Measurements from ENCODE around the gene ARID1B. TPM values are rescaled to one million over a fixed set of nuclear protein-coding genes. Genes with fewer than 3 reads are reported as not detected.
A peak's percentile ranks its signal among the peaks of the same experiment; 100 is the strongest.

The ARID1B gene
- total and polyA plus RNA-seq, 10 of the 15 experiments (the other 5 are each of a cell fraction or from before 2014, with no cell fraction given) = 24.7 to 133 (median 54.6) TPM

GRCh38 chr6:157079277-157079676 is 302.1 kb downstream of the ARID1B start:
- intact Hi-C loops (cut with micrococcal nuclease; ENCODE audit: unreplicated experiment) = no loop called here
- H3K4me3 ChIP-seq = no peak overlapping the region

GRCh38 chr6:157079771-157080170 is 302.6 kb downstream of the ARID1B start:
- Histone ChIP-seq H3K27ac (ENCODE audit: control insufficient read depth, insufficient read depth) (no peak overlapping the region), H3K79me2 (ENCODE audit: control insufficient read depth, insufficient read depth, low read length) (peaks cover 12% of the 10 kb centered on the region), H3K9me3 (replicated peaks; ENCODE audit: control insufficient read depth, insufficient read depth, low read length) (no peaks in the 10 kb centered on the region), H3K9ac (ENCODE audit: control insufficient read depth, insufficient read depth, low read length) (no peak overlapping the region), H3K4me2 (ENCODE audit: control insufficient read depth, insufficient read depth) (no peak overlapping the region), H4K20me1 (ENCODE audit: control insufficient read depth, insufficient read depth) (peaks cover 4% of the 10 kb centered on the region; the same call in 1 of the 2 replicates), H3K4me3 (no peak overlapping the region), H2AFZ (ENCODE audit: control insufficient read depth, low read depth, low read length) (no peak overlapping the region), H3K27me3 (replicated peaks in 1 of 2; ENCODE audit: control insufficient read depth in 2 of 2, insufficient read depth in 2 of 2, low read length in 1 of 2) (no peaks in the 10 kb centered on the region), H3K36me3 (ENCODE audit: control insufficient read depth in 2 of 2, insufficient read depth in 2 of 2, low read length in 1 of 2) (peaks cover 1 to 3% of the 10 kb centered on the region in 2 experiments; a peak in 2 of 4 replicates), H3K4me1 (ENCODE audit: control insufficient read depth, insufficient read depth, low read length) (peaks cover 18% of the 10 kb centered on the region)
- no peak for FAIRE-seq
- TF ChIP-seq ELK1 (IDR thresholded peaks at IDR 0.05; ENCODE audit: low read depth, low read length) = no peak
- ChIA-PET RAD21 (ENCODE audit: unreplicated experiment) (no interaction called here), SMC1A (ENCODE audit: uncharacterized antibody, unreplicated experiment) (interaction anchor here (0.7 to 1.9 kb wide), 4 partner anchors 8 to 46 kb away, joined by 3 to 7 read pairs (median 4); no protein-coding TSS in a partner anchor), CTCF (interaction anchor here (0.7 to 3.3 kb wide), 4 partner anchors 10 to 34 kb away, joined by 3 to 11 read pairs (median 6); no protein-coding TSS in a partner anchor), POLR2A (interaction anchor here (2.1 kb wide), 1 partner anchor 11 kb away, joined by 8 read pairs; no protein-coding TSS in a partner anchor)
- ATAC-seq = no peak
- 93% methylated on average over 3 of the region's 3 CpGs for WGBS (ENCODE audit: insufficient coverage, insufficient replicate concordance, low lambda C conversion rate, missing lambda C conversion rate)
- in situ Hi-C loops (cut with MboI) (no loop called here), intact Hi-C loops (cut with micrococcal nuclease; ENCODE audit: unreplicated experiment) (no loop called here)
- BruUV-seq (replicated peaks) = no TSS peak
- no peak for DNase-seq (ENCODE audit: low read depth, low spot score)

More at GRCh38 chr6:157079277-157079676, 302.1 kb downstream of the ARID1B start:
- Histone ChIP-seq H3K27me3 (replicated peaks in 1 of 2; ENCODE audit: control insufficient read depth in 2 of 2, insufficient read depth in 2 of 2, low read length in 1 of 2) (no peaks in the 10 kb centered on the region), H3K9ac (ENCODE audit: control insufficient read depth, insufficient read depth, low read length) (no peak overlapping the region), H3K79me2 (ENCODE audit: control insufficient read depth, insufficient read depth, low read length) (peaks cover 12% of the 10 kb centered on the region), H3K4me1 (ENCODE audit: control insufficient read depth, insufficient read depth, low read length) (peaks cover 19% of the 10 kb centered on the region), H3K36me3 (ENCODE audit: control insufficient read depth in 2 of 2, insufficient read depth in 2 of 2, low read length in 1 of 2) (peaks cover 0 to 1% of the 10 kb centered on the region in 2 experiments; a peak in 1 of 4 replicates), H3K27ac (ENCODE audit: control insufficient read depth, insufficient read depth) (no peak overlapping the region), H2AFZ (ENCODE audit: control insufficient read depth, low read depth, low read length) (no peak overlapping the region), H3K9me3 (replicated peaks; ENCODE audit: control insufficient read depth, insufficient read depth, low read length) (no peaks in the 10 kb centered on the region), H3K4me2 (ENCODE audit: control insufficient read depth, insufficient read depth) (no peak overlapping the region), H4K20me1 (ENCODE audit: control insufficient read depth, insufficient read depth) (peaks cover 6% of the 10 kb centered on the region; the same call in 1 of the 2 replicates)
- SMC1A ChIA-PET (ENCODE audit: uncharacterized antibody, unreplicated experiment) = interaction anchor here (0.7 to 2.4 kb wide), 5 partner anchors 9 to 46 kb away, joined by 3 to 15 read pairs (median 5); no protein-coding TSS in a partner anchor
- in situ Hi-C loops (cut with MboI) = no loop called here
- no peak for TF ChIP-seq SMARCA5 (IDR thresholded peaks at IDR 0.05)
- peak; percentile 75 for TF ChIP-seq RAD51 (IDR thresholded peaks at IDR 0.05)
- WGBS (ENCODE audit: insufficient coverage, insufficient replicate concordance, low lambda C conversion rate, missing lambda C conversion rate) = 5% methylated on average over 1 of the region's 1 CpG
- CTCF ChIA-PET = interaction anchor here (0.7 to 3.3 kb wide), 5 partner anchors 10 to 45 kb away, joined by 3 to 11 read pairs (median 4); no protein-coding TSS in a partner anchor
- ATAC-seq (no peak), FAIRE-seq (no peak), DNase-seq (ENCODE audit: low read depth, low spot score) (no peak)
- RAD21 ChIA-PET (ENCODE audit: unreplicated experiment) = no interaction called here
- no TSS peak for BruUV-seq (replicated peaks)
- POLR2A ChIA-PET = interaction anchor here (1.0 to 2.1 kb wide), 2 partner anchors 8 to 10 kb away, joined by 4 to 8 read pairs; no protein-coding TSS in a partner anchor

Measured in GM12878 (cell line).